Measurements from ENCODE around the gene SRPK2. TPM values are rescaled to one million over a fixed set of nuclear protein-coding genes. Genes with fewer than 3 reads are reported as not detected.
"Not testable (repeated sequence)": the region's sequence is repeated elsewhere in the genome, so short reads cannot be mapped to it uniquely, and the experiment has no call there.

The SRPK2 gene
- total RNA-seq, 1 donor from 2014 or later: 54.8 TPM

DNA sequence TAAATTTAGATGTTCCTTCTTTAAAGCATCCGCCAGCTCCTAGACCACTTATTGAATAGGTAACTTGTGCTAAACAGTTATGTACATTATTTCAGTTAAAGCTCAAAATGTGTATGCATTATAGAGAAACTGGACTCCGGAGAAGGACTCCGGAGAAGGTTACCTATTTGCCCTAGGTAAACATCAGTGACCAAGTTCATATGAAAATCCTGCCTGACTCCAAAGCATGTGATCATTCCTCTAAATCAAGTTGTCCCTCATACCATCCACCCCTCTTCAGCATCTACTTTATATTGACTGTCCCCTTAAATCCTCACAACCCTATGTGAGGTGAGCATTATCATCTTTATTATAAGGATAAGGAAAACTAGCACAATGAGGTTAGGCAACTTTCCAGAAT lies 147.5 kb downstream of the SRPK2 start:
- Histone ChIP-seq H3K27ac (ENCODE audit: low read depth, low read length) (no peak overlapping the region), H3K9me3 (ENCODE audit: insufficient read depth, low read depth, low read length) (no peaks in the 10 kb centered on the region), H3K4me2 (ENCODE audit: low read length) (no peak overlapping the region), H4K20me1 (ENCODE audit: insufficient read depth, low read length) (peaks cover 80% of the 10 kb centered on the region), H3K9ac (ENCODE audit: low read length) (no peak overlapping the region), H3K27me3 (ENCODE audit: insufficient read depth, low read length) (no peaks in the 10 kb centered on the region), H2AFZ (ENCODE audit: low read depth, low read length) (no peak overlapping the region), H3K36me3 (ENCODE audit: insufficient read depth, low read length) (no peaks in the 10 kb centered on the region), H3K4me3 (ENCODE audit: insufficient read depth, low read depth, low read length) (no peak overlapping the region), H3K79me2 (ENCODE audit: insufficient read depth, low read length) (peaks cover 68% of the 10 kb centered on the region), H3K4me1 (ENCODE audit: insufficient read depth, low read length) (no peaks in the 10 kb centered on the region)
- Mint-ChIP-seq H3K27me3 (ENCODE audit: low read depth, unreplicated experiment) (no peaks in the 10 kb centered on the region), H3K4me1 (ENCODE audit: low read depth, unreplicated experiment) (peaks cover 2% of the 10 kb centered on the region), H3K4me3 (ENCODE audit: unreplicated experiment) (no peak overlapping the region), H3K9me3 (ENCODE audit: unreplicated experiment) (no peaks in the 10 kb centered on the region), H3K27ac (ENCODE audit: unreplicated experiment) (no peak overlapping the region), H3K36me3 (ENCODE audit: low read depth, unreplicated experiment) (peaks cover 1% of the 10 kb centered on the region)
- DNase-seq (ENCODE audit: low read depth) (no peak), FAIRE-seq (no peak)
- TF ChIP-seq, protein P1, sequence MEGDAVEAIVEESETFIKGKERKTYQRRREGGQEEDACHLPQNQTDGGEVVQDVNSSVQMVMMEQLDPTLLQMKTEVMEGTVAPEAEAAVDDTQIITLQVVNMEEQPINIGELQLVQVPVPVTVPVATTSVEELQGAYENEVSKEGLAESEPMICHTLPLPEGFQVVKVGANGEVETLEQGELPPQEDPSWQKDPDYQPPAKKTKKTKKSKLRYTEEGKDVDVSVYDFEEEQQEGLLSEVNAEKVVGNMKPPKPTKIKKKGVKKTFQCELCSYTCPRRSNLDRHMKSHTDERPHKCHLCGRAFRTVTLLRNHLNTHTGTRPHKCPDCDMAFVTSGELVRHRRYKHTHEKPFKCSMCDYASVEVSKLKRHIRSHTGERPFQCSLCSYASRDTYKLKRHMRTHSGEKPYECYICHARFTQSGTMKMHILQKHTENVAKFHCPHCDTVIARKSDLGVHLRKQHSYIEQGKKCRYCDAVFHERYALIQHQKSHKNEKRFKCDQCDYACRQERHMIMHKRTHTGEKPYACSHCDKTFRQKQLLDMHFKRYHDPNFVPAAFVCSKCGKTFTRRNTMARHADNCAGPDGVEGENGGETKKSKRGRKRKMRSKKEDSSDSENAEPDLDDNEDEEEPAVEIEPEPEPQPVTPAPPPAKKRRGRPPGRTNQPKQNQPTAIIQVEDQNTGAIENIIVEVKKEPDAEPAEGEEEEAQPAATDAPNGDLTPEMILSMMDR (IDR thresholded peaks at IDR 0.05; ENCODE audit: insufficient read depth, low read depth, low read length): no peak
- TF ChIP-seq EZH2 (IDR thresholded peaks at IDR 0.05; ENCODE audit: insufficient read depth, low read length): no peak

DNA sequence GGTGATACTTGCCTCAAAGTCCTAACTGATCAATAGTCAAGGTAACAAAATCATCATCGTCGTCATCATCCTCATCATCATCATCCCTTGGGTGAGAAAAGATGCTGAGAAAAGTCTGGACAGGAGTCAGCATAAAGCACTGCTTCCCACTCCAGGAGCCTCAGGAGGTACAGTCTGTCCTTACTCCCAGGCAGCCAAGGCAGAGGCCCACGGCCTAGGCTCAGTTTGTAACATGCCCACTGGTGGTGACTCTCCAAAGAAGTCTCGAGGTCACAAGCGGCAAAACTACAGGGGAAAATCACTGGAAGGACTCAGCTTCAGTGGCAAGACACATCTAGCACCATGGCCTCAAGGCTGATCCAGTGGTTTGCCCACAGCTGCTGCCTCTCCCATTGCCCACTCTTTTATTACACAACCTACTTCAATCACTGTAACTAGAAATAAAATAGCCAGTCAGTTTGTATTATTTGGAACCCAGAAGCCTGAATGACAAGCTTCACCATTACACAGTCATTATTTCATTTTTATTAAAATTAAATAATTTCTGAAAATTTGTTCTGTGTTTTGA lies 150.4 kb downstream of the SRPK2 start:
- H3K4me3 ChIP-seq (ENCODE audit: insufficient read depth, low read depth, low read length): no peak overlapping the region
- H3K36me3 ChIP-seq (ENCODE audit: insufficient read depth, low read length): no peaks in the 10 kb centered on the region
- TF ChIP-seq, protein P1 (IDR thresholded peaks at IDR 0.05; ENCODE audit: insufficient read depth, low read depth, low read length): no peak
- TF ChIP-seq EZH2 (IDR thresholded peaks at IDR 0.05; ENCODE audit: insufficient read depth, low read length): no peak
- H2AFZ ChIP-seq (ENCODE audit: low read depth, low read length): no peak overlapping the region
- no peaks in the 10 kb centered on the region for H3K4me1 ChIP-seq (ENCODE audit: insufficient read depth, low read length)
- H4K20me1 ChIP-seq (ENCODE audit: insufficient read depth, low read length): peaks cover 81% of the 10 kb centered on the region
- Mint-ChIP-seq H3K36me3 (ENCODE audit: low read depth, unreplicated experiment) (peaks cover 1% of the 10 kb centered on the region), H3K9me3 (ENCODE audit: unreplicated experiment) (no peaks in the 10 kb centered on the region), H3K27ac (ENCODE audit: unreplicated experiment) (no peak overlapping the region), H3K27me3 (ENCODE audit: low read depth, unreplicated experiment) (no peaks in the 10 kb centered on the region), H3K4me3 (ENCODE audit: unreplicated experiment) (no peak overlapping the region), H3K4me1 (ENCODE audit: low read depth, unreplicated experiment) (peaks cover 9% of the 10 kb centered on the region)
- H3K79me2 ChIP-seq (ENCODE audit: insufficient read depth, low read length): peaks cover 78% of the 10 kb centered on the region
- H3K4me2 ChIP-seq (ENCODE audit: low read length): no peak overlapping the region
- no peaks in the 10 kb centered on the region for H3K27me3 ChIP-seq (ENCODE audit: insufficient read depth, low read length)
- DNase-seq (ENCODE audit: low read depth): no peak
- no peaks in the 10 kb centered on the region for H3K9me3 ChIP-seq (ENCODE audit: insufficient read depth, low read depth, low read length)
- FAIRE-seq: no peak
- H3K9ac ChIP-seq (ENCODE audit: low read length): no peak overlapping the region
- no peak overlapping the region for H3K27ac ChIP-seq (ENCODE audit: low read depth, low read length)

DNA sequence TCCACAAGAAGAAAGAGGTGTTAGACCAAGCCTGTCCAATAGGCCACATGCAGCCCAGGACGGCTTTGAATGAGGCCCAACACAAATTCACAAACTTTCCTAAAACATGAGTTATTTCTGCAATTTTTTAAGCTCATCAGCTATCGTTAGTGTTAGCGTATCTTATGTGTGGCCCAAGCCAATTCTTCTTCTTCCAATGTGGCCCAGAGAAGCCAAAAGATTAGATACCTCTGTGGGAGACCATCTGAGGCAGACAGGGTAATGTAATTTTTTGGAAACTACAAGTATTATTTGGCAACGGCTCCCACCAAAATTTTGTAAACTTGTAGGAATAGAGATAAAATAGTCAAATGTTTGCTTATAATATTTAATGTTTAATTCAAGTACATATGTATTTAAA lies 153.8 kb downstream of the SRPK2 start:
- TF ChIP-seq, protein P1 (IDR thresholded peaks at IDR 0.05; ENCODE audit: insufficient read depth, low read depth, low read length): no peak
- TF ChIP-seq EZH2 (IDR thresholded peaks at IDR 0.05; ENCODE audit: insufficient read depth, low read length): no peak
- H3K4me1 ChIP-seq (ENCODE audit: insufficient read depth, low read length): no peaks in the 10 kb centered on the region
- no peaks in the 10 kb centered on the region for H3K9me3 Mint-ChIP-seq (ENCODE audit: unreplicated experiment)
- H3K36me3 Mint-ChIP-seq (ENCODE audit: low read depth, unreplicated experiment): no peaks in the 10 kb centered on the region
- FAIRE-seq (no peak), DNase-seq (ENCODE audit: low read depth) (no peak)
- H2AFZ ChIP-seq (ENCODE audit: low read depth, low read length): no peak overlapping the region
- no peak overlapping the region for H3K27ac ChIP-seq (ENCODE audit: low read depth, low read length)
- no peak overlapping the region for H3K27ac Mint-ChIP-seq (ENCODE audit: unreplicated experiment)
- no peaks in the 10 kb centered on the region for H3K36me3 ChIP-seq (ENCODE audit: insufficient read depth, low read length)
- H3K4me2 ChIP-seq (ENCODE audit: low read length): no peak overlapping the region
- H3K9me3 ChIP-seq (ENCODE audit: insufficient read depth, low read depth, low read length): no peaks in the 10 kb centered on the region
- peaks cover 69% of the 10 kb centered on the region for H3K79me2 ChIP-seq (ENCODE audit: insufficient read depth, low read length)
- no peak overlapping the region for H3K4me3 Mint-ChIP-seq (ENCODE audit: unreplicated experiment)
- H3K9ac ChIP-seq (ENCODE audit: low read length): no peak overlapping the region
- H3K4me3 ChIP-seq (ENCODE audit: insufficient read depth, low read depth, low read length): no peak overlapping the region
- H4K20me1 ChIP-seq (ENCODE audit: insufficient read depth, low read length): peaks cover 68% of the 10 kb centered on the region
- no peaks in the 10 kb centered on the region for H3K27me3 ChIP-seq (ENCODE audit: insufficient read depth, low read length)
- no peaks in the 10 kb centered on the region for H3K27me3 Mint-ChIP-seq (ENCODE audit: low read depth, unreplicated experiment)
- H3K4me1 Mint-ChIP-seq (ENCODE audit: low read depth, unreplicated experiment): peaks cover 13% of the 10 kb centered on the region

DNA sequence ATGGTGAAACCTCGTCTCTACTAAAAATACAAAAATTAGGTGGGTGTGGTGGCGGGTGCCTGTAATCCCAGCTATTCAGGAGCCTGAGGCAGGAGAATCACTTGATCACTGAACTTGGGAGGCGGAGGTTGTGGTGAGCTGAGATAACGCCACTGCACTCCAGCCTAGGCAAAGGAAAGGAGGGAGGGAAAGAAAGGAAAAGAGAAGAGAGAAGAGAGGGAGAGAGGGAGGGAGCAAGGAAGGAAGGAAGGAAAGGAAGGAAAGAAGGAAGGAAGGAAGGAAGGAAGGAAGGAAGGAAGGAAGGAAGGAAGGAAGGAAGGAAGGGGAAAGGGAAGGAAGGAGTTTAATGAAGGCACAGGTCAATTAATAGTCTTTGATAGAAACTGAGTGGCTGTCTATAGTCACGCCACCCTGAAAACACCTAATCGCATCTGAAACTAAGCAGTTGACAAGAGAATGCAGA lies 155.9 kb downstream of the SRPK2 start:
- not testable (repeated sequence) for H3K9me3 Mint-ChIP-seq (ENCODE audit: unreplicated experiment); H3K27me3 Mint-ChIP-seq (ENCODE audit: low read depth, unreplicated experiment); H3K27me3 ChIP-seq (ENCODE audit: insufficient read depth, low read length); H3K27ac ChIP-seq (ENCODE audit: low read depth, low read length); H3K4me3 Mint-ChIP-seq (ENCODE audit: unreplicated experiment); H3K4me3 ChIP-seq (ENCODE audit: insufficient read depth, low read depth, low read length); H3K27ac Mint-ChIP-seq (ENCODE audit: unreplicated experiment); H3K4me1 ChIP-seq (ENCODE audit: insufficient read depth, low read length); H3K36me3 Mint-ChIP-seq (ENCODE audit: low read depth, unreplicated experiment); FAIRE-seq; H2AFZ ChIP-seq (ENCODE audit: low read depth, low read length); H3K9ac ChIP-seq (ENCODE audit: low read length); H3K36me3 ChIP-seq (ENCODE audit: insufficient read depth, low read length); DNase-seq (ENCODE audit: low read depth); H3K4me2 ChIP-seq (ENCODE audit: low read length); H3K9me3 ChIP-seq (ENCODE audit: insufficient read depth, low read depth, low read length)
- peaks cover 57% of the 10 kb centered on the region for H4K20me1 ChIP-seq (ENCODE audit: insufficient read depth, low read length)
- H3K4me1 Mint-ChIP-seq (ENCODE audit: low read depth, unreplicated experiment): peaks cover 23% of the 10 kb centered on the region
- H3K79me2 ChIP-seq (ENCODE audit: insufficient read depth, low read length): peaks cover 62% of the 10 kb centered on the region

All from astrocyte (in vitro differentiated cells and primary cell).